AG09309 (cell line): ENCODE results near the gene ZNF367.

ENCODE experiments used
- DNase-seq: peaks from one replicate; pipeline ENCODE4 v3.0.0-alpha.2; 2010; ENCODE audit warnings: low read depth
- H3K4me3 ChIP-seq: 2 replicates; pipeline ENCODE4 v1.5.1; 2011; ENCODE audit warnings: mild to moderate bottlenecking, low read depth, low read length, moderate library complexity; ENCODE audit not compliant: control insufficient read depth
- TF ChIP-seq, protein P1 (sequence below): IDR thresholded peaks from 2 replicates; pipeline ENCODE4 v1.5.1; 2011; ENCODE audit warnings: mild to moderate bottlenecking, low read depth, low read length, inconsistent platforms; ENCODE audit not compliant: insufficient read depth, control insufficient read depth; ENCODE audit errors: missing control alignments

ZNF367 gene

DNA sequence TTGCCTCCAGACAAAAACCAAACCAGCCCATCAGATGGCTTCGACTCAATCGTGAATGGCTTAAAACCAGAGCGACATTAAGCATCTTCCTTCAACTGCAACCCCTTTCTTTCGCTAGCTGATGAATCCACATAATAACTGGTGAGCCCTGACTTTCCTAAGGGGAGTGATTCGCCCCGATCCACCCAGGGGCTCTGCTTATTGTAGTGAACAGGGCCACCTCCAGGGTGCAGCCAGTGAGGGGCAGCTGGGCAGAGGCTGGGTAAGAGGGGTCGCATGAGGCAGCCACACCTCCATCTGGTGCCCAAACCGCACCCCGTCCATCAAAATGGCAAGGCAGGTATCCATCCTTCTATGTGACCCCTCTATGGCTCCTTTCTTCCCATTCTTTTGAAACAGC is 72.6 kb downstream of the ZNF367 start:
- TF ChIP-seq, protein P1, sequence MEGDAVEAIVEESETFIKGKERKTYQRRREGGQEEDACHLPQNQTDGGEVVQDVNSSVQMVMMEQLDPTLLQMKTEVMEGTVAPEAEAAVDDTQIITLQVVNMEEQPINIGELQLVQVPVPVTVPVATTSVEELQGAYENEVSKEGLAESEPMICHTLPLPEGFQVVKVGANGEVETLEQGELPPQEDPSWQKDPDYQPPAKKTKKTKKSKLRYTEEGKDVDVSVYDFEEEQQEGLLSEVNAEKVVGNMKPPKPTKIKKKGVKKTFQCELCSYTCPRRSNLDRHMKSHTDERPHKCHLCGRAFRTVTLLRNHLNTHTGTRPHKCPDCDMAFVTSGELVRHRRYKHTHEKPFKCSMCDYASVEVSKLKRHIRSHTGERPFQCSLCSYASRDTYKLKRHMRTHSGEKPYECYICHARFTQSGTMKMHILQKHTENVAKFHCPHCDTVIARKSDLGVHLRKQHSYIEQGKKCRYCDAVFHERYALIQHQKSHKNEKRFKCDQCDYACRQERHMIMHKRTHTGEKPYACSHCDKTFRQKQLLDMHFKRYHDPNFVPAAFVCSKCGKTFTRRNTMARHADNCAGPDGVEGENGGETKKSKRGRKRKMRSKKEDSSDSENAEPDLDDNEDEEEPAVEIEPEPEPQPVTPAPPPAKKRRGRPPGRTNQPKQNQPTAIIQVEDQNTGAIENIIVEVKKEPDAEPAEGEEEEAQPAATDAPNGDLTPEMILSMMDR: no peak
- no peak for DNase-seq
- no peak overlapping the region for H3K4me3 ChIP-seq

DNA sequence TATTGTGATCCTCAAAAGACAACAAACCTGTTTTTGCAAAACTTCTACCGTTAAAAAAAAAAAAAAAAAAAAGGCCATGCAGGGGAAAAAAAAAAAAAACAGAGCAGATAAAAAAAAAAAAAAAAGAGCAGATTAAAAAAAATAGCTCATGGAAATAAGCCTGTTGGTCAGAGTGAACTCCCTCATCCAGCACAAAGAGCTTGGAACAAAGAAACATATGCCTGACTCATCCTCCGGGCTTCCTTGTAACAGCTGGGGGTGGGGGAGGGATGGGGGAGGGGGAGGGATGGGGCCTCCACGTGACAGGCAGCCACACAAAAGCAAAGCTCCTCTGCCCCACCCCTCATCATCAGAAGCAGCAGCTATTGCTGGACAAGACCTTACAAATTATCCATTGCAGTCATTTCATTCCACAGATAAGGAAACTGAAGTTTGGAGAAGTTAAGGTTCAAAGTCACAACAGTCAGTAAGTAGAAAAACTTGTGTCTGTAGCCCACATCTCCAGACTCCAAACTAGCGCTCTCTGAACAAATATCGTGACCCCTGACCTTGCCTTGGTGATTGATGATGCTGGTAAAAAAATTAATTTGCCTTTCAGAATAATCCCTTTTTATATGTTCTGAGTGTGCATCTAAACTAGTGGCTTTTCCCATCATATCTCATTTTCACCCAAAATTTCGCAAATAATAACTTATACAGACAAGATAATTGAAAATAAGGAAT is 73.6 kb downstream of the ZNF367 start:
- TF ChIP-seq, protein P1: no peak
- no peak overlapping the region for H3K4me3 ChIP-seq
- peak; percentile 92 for DNase-seq

DNA sequence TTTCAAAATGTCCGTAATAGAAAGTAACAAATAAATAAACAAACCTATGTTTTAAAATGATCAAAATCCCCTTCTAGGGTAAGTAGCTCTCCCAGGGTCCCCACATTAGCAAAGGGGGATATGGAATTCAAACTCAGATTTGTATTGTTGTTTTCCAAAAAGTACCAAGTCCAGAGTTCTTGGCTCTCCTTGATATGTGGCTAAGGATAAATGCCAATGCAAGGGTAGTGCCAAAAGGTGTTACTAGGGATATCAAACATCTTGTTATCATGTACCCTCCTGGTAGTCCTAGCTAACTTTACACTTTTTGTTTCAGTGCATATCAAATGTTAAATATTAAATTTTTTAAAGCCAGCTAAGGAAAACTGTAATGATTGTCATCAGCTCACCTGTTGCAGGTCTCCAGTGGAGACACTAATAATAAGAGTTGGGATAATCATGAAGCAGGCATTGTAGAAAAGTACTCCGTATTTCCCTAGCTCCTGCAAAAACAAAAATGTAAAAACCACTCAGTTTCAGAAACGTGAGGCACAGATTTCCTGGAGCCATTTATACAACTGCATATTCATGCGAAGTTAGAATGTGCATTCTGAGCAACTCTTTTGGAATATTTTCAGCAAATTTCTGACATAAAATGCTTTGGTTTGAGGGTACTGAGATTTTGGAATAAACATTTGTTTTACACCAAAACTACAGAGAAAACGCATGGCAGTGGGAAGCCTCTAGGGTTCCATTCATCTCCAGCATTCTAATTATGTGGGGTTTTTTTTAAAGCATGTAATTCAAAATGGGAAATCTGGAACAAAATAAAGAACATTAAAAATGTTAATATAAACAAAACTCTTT is 74.4 kb downstream of the ZNF367 start:
- DNase-seq: no peak
- TF ChIP-seq, protein P1: no peak
- H3K4me3 ChIP-seq: no peak overlapping the region

DNA sequence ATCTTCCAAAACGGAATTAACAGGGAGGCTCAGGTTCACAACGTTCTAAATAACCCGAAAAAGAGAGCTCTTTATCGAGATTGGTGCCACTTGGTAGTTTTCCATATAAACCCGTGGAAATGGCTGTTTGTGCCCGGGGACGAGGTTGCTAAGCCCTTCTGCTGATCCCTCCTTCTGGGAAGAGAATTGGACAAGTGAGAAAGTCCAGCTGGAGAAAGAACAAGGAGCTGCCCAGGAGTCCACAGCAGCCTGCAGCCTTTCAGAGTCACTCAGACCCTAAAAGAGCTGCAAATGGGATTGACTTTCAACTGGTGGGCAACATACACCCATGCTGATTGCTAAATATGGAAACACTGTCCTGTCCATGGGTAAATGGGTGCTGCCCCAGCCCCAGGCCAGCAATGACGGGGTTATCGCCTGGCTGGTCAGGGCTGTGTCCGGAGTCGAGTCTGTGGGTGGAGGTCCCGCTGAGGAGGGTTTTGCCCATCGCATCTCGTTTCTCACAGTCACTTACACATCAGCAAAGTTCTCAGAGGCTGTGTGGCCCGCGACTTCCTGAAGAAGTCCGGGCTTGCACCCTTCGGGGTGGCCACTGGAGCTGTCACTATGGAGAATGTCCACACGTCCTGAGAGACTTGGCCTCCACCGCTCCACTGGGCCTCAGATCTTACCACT is 75.5 kb downstream of the ZNF367 start:
- TF ChIP-seq, protein P1: no peak
- no peak for DNase-seq
- no peak overlapping the region for H3K4me3 ChIP-seq

DNA sequence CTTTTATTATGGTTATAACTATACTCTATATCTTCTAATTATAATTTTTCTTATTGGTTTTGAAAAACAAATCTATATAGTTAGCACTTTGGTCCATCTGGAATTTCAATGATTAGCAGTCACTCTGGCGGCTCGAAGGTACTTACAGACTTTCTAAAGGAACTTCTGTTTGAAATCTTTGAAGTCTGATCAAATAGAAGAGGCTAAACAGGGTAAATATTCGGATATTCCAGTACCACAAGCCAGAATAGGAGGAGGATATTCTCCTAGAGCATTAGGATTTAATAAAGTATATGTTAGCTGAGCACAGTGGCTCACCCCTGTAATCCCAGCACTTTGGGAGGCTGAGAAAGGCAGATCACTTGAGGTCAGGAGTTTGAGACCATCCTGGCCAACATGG is 77.5 kb downstream of the ZNF367 start:
- no peak for DNase-seq
- TF ChIP-seq, protein P1: no peak
- H3K4me3 ChIP-seq: no peak overlapping the region

DNA sequence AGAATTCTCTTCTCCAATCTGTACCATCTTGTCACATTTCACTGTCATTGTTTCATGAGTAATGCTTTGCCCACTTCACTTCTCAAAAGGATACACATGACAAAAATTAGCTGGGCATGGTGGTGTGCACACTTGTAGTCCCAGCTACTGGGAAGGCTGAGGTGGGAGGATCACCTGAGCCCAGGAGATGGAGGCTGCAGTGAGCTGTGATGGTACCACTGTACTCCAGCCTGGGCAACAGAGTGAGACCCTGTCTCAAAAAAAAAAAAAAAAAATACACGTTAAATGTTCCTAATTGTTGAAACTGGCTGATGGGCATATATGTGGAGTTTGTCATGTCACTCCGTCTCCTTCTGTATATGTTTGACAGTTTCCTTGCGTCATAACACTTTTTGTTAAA is 79.9 kb downstream of the ZNF367 start:
- no peak for DNase-seq
- H3K4me3 ChIP-seq: no peak overlapping the region
- TF ChIP-seq, protein P1: no peak
